Endothelial cell (in vitro differentiated cells): ENCODE results near the gene SH3RF2. TPM values are rescaled to one million over a fixed set of nuclear protein-coding genes. Genes with fewer than 3 reads are reported as not detected.

Experiments
- DNase-seq: peaks from one replicate; pipeline ENCODE4 v3.0.0; 2021; ENCODE audit warnings: low spot score
- H3K27ac Mint-ChIP-seq: one replicate; pipeline ENCODE4 v1.8.0; 2021; ENCODE audit warnings: mixed read lengths, inconsistent platforms; ENCODE audit not compliant: unreplicated experiment
- H3K27me3 Mint-ChIP-seq: one replicate; pipeline ENCODE4 v1.8.0; 2021; ENCODE audit warnings: mild to moderate bottlenecking, moderate library complexity, mixed read lengths, inconsistent platforms; ENCODE audit not compliant: unreplicated experiment
- H3K36me3 Mint-ChIP-seq: one replicate; pipeline ENCODE4 v1.8.0; 2021; ENCODE audit warnings: mild to moderate bottlenecking, low read depth, mixed read lengths, inconsistent platforms; ENCODE audit not compliant: unreplicated experiment
- H3K4me1 Mint-ChIP-seq: one replicate; pipeline ENCODE4 v1.8.0; 2021; ENCODE audit warnings: mild to moderate bottlenecking, mixed read lengths, inconsistent platforms; ENCODE audit not compliant: unreplicated experiment
- H3K4me3 Mint-ChIP-seq: one replicate; pipeline ENCODE4 v1.8.0; 2021; ENCODE audit warnings: mild to moderate bottlenecking, mixed read lengths, inconsistent platforms; ENCODE audit not compliant: unreplicated experiment
- H3K9me3 Mint-ChIP-seq: one replicate; pipeline ENCODE4 v1.8.0; 2021; ENCODE audit warnings: mixed read lengths, inconsistent platforms; ENCODE audit not compliant: unreplicated experiment
- total RNA-seq: library from RNA; stranded (reverse); fragmentation: NEBNext Ultra II Directional; extraction: Animal tissue kit (Norgen Biotek cat#: 25700); gene quantifications from one replicate; pipeline ENCODE4 v1.2.1, GENCODE V29; 2021; ENCODE audit not compliant: unreplicated experiment
- TF ChIP-seq, protein P1 (sequence below): fragments of 200-600 bp; sonication (generic); IDR thresholded peaks from one replicate; pipeline ENCODE4 v1.5.0; 2021; ENCODE audit warnings: antibody characterized with exemption; ENCODE audit not compliant: unreplicated experiment

Gene SH3RF2
- total RNA-seq, 1 donor from 2014 or later, result 0.23 TPM

DNA sequence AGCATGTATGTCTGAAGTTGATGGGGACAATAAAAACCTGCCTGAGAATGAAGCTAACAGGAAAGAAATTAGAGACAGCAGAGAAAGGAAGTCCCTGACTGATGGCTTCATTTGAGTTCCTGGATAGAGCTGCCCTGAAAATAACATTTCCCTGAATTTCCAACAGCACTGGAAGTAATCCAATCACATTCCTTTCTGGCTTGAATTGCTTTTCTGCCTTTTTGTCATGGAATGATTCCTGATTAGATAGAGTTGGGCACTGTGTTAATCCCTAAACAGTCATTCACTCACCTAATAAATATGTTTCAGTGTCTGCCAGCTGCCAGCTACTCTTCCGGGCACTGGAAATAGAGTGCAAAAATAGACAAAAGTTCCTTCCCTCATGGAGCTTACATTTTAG is 30.0 kb upstream of the SH3RF2 start:
- no peaks in the 10 kb centered on the region for H3K4me1 Mint-ChIP-seq
- no peaks in the 10 kb centered on the region for H3K9me3 Mint-ChIP-seq
- no peak overlapping the region for H3K27ac Mint-ChIP-seq
- H3K27me3 Mint-ChIP-seq, result peaks cover 3% of the 10 kb centered on the region
- TF ChIP-seq, protein P1, sequence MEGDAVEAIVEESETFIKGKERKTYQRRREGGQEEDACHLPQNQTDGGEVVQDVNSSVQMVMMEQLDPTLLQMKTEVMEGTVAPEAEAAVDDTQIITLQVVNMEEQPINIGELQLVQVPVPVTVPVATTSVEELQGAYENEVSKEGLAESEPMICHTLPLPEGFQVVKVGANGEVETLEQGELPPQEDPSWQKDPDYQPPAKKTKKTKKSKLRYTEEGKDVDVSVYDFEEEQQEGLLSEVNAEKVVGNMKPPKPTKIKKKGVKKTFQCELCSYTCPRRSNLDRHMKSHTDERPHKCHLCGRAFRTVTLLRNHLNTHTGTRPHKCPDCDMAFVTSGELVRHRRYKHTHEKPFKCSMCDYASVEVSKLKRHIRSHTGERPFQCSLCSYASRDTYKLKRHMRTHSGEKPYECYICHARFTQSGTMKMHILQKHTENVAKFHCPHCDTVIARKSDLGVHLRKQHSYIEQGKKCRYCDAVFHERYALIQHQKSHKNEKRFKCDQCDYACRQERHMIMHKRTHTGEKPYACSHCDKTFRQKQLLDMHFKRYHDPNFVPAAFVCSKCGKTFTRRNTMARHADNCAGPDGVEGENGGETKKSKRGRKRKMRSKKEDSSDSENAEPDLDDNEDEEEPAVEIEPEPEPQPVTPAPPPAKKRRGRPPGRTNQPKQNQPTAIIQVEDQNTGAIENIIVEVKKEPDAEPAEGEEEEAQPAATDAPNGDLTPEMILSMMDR, result no peak
- no peak for DNase-seq
- no peaks in the 10 kb centered on the region for H3K36me3 Mint-ChIP-seq
- no peak overlapping the region for H3K4me3 Mint-ChIP-seq

DNA sequence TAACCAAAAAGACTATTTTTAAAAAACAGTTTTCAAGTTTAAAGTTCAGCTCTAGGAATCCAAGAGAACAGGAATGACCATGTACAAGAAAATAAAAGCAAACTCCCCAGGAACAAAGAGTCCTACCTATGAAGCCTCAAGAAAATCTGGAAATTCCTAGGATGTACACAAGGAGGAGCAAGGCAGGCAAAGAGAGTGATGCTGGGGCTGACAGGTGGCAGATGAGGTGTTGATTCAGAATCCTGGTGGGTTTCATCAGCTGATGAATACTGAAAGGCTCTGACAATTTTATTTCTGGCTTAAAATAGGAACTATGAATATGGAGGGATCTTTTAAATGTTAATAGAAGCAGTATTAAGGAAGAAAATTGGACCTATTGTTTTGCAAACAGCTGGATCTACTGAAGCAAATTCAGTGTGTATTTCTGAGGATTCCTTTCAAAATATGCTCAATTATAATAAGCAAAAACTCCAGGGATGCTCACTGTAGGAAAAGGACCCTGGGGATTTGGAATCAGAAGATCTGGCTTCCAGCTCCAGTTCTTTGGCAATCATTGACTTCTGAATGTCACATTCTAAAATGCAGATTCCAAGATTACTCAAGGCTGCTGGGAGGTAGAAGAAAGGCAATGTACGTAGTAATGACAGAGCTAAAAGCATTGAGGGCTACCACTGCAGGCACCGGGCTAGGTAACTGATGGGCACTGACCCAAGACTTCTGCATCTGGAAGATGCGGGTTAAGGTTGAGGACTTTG is 28.0 kb upstream of the SH3RF2 start:
- Mint-ChIP-seq H3K9me3 (no peaks in the 10 kb centered on the region), H3K27me3 (peaks cover 5% of the 10 kb centered on the region), H3K27ac (no peak overlapping the region), H3K4me3 (no peak overlapping the region), H3K36me3 (no peaks in the 10 kb centered on the region), H3K4me1 (no peaks in the 10 kb centered on the region)
- TF ChIP-seq, protein P1, result no peak
- no peak for DNase-seq

DNA sequence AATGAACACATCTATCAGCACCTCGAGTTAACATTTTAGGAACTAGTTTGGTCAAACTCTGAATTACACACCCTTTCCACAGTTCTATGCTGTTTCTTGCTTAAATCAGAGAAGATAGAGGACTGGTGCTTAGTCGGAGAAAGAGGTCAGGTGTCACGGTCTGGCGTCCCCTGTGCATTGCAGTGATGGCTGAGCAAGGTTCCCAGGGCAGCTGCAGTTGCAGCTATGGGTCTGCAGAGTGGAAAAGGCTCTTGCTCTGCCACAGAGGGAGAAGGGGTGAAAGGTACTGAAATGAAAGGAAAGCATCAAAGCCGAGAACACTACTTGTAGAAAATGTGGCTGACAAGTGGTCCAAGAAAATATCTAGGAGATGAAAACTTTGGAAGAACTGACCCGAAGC is 25.2 kb upstream of the SH3RF2 start:
- Mint-ChIP-seq H3K4me1 (no peaks in the 10 kb centered on the region), H3K36me3 (no peaks in the 10 kb centered on the region), H3K9me3 (no peaks in the 10 kb centered on the region), H3K27me3 (peaks cover 3% of the 10 kb centered on the region), H3K27ac (no peak overlapping the region), H3K4me3 (no peak overlapping the region)
- no peak for DNase-seq
- TF ChIP-seq, protein P1, result no peak

DNA sequence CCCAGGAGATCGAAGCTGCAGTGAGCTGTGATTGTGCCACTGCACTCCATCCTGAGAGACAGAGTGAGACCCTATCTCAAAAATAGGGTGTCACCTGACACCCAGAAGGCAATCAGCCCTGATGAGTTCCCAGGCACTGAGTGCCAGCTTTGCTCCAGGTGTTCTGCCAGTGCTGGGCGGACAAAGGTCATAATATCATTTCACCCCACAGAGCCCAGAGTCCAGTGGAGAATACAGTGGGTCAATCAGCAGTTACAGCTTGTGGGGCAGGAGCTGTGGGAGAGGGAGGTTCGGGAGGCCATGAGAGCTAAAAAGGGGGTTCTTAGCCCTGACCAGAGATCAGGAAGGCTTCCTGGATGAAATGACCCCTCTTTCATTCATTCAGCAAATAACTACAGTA is 24.4 kb upstream of the SH3RF2 start:
- no peaks in the 10 kb centered on the region for H3K9me3 Mint-ChIP-seq
- TF ChIP-seq, protein P1, result no peak
- peaks cover 3% of the 10 kb centered on the region for H3K27me3 Mint-ChIP-seq
- H3K4me1 Mint-ChIP-seq, result no peaks in the 10 kb centered on the region
- H3K4me3 Mint-ChIP-seq, result no peak overlapping the region
- H3K27ac Mint-ChIP-seq, result no peak overlapping the region
- DNase-seq, result no peak
- H3K36me3 Mint-ChIP-seq, result no peaks in the 10 kb centered on the region

DNA sequence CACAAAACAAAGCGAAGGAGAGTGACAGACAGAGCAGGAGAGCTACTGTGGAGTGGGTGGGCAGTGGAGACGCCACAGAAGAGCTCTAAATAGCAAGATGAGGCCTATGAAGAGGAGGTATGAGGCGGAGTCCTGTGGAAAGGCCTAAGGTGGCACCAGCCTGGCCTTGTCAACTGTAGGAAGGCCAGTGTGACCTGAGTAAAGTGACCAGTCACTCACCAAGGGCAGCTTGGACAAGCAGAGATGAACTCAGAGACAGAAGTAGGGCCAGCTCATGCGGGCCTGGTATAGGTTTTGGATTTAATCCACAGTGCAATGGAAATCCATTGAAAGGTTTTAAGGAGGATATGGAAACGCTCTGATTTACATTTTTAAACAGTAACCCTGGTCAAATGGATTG is 23.8 kb upstream of the SH3RF2 start:
- DNase-seq, result no peak
- TF ChIP-seq, protein P1, result no peak
- no peak overlapping the region for H3K27ac Mint-ChIP-seq
- no peaks in the 10 kb centered on the region for H3K36me3 Mint-ChIP-seq
- no peak overlapping the region for H3K4me3 Mint-ChIP-seq
- H3K27me3 Mint-ChIP-seq, result peaks cover 3% of the 10 kb centered on the region
- no peaks in the 10 kb centered on the region for H3K9me3 Mint-ChIP-seq
- H3K4me1 Mint-ChIP-seq, result no peaks in the 10 kb centered on the region
